SK-N-MC (cell line): ENCODE results near the gene PAX5.

Experiments
- EZH2 ChIP-seq: fragments of 200-600 bp; sonication (generic); IDR thresholded peaks from one replicate; pipeline ENCODE4 v1.6.1; 2017; ENCODE audit warnings: antibody characterized with exemption
- FOXP2 ChIP-seq: optimal IDR thresholded peaks from 2 replicates; pipeline ENCODE3; 2011; ENCODE audit warnings: mild to moderate bottlenecking, moderate library complexity; ENCODE audit not compliant: insufficient read depth; ENCODE audit errors: extremely low read length, control extremely low read depth
- POLR2AphosphoS5 ChIP-seq: IDR thresholded peaks from 2 replicates; pipeline ENCODE4 v1.6.1; 2012; ENCODE audit warnings: mild to moderate bottlenecking, low read depth, low read length, borderline replicate concordance

- TF ChIP-seq EZH2 (no peak), POLR2AphosphoS5 (no peak), FOXP2 (no peak)
These were observed 93.2 kb downstream of the PAX5 start for GRCh38 chr9:36940881-36941280.
